ENCODE data around the gene EPB41L4A. TPM values are rescaled to one million over a fixed set of nuclear protein-coding genes. Genes with fewer than 3 reads are reported as not detected.

EPB41L4A gene
- total and polyA plus RNA-seq, 2 experiments from 2014 or later: 9.5 to 12.9 TPM

DNA sequence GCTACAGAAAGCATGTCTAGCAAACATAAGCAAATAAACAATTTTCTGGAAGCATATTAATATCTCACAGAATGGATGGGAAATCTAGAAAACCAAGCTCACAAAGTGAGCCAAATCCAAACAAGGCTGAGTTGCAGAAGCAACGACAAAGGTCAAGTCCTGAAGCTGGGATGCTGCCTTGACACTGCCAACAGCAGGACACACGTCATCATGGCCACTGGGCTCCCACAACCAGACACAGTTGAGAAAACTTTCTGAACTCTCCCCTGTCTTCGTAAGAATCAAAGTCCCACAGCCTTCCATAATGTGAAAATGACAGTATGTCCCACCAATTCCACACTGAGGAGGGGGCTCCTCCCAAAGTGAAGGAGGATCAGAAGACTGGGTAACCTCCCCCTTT lies 37.6 kb downstream of the EPB41L4A start:
- Histone ChIP-seq H3K9me2 (replicated peaks; ENCODE audit: insufficient read depth) (no peaks in the 10 kb centered on the region), H3K79me2 (peaks cover 4% of the 10 kb centered on the region), H3K27ac (no peak overlapping the region), H3K36me3 (replicated peaks; ENCODE audit: insufficient read depth, low read depth) (no peaks in the 10 kb centered on the region), H3K4me2 (no peak overlapping the region), H3K4me1 (ENCODE audit: insufficient read depth) (no peaks in the 10 kb centered on the region), H3K9me3 (ENCODE audit: low read depth) (no peaks in the 10 kb centered on the region), H2AFZ (no peak overlapping the region), H3K27me3 (no peaks in the 10 kb centered on the region), H4K20me1 (ENCODE audit: insufficient read depth, poor library complexity, severe bottlenecking) (no peaks in the 10 kb centered on the region), H3K4me3 (no peak overlapping the region)
- WGBS (ENCODE audit: low lambda C conversion rate, missing lambda C conversion rate): 76% methylated on average over 3 of the region's 3 CpGs
- TF ChIP-seq EZH2 (IDR thresholded peaks at IDR 0.05; ENCODE audit: borderline replicate concordance) (no peak), EZH2phosphoT487 (IDR thresholded peaks at IDR 0.05; ENCODE audit: low read depth, severe bottlenecking, unreplicated experiment) (no peak)
- TF ChIP-seq, protein P1, sequence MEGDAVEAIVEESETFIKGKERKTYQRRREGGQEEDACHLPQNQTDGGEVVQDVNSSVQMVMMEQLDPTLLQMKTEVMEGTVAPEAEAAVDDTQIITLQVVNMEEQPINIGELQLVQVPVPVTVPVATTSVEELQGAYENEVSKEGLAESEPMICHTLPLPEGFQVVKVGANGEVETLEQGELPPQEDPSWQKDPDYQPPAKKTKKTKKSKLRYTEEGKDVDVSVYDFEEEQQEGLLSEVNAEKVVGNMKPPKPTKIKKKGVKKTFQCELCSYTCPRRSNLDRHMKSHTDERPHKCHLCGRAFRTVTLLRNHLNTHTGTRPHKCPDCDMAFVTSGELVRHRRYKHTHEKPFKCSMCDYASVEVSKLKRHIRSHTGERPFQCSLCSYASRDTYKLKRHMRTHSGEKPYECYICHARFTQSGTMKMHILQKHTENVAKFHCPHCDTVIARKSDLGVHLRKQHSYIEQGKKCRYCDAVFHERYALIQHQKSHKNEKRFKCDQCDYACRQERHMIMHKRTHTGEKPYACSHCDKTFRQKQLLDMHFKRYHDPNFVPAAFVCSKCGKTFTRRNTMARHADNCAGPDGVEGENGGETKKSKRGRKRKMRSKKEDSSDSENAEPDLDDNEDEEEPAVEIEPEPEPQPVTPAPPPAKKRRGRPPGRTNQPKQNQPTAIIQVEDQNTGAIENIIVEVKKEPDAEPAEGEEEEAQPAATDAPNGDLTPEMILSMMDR (IDR thresholded peaks at IDR 0.05; ENCODE audit: poor library complexity): no peak
- DNase-seq (ENCODE audit: low spot score): no peak

DNA sequence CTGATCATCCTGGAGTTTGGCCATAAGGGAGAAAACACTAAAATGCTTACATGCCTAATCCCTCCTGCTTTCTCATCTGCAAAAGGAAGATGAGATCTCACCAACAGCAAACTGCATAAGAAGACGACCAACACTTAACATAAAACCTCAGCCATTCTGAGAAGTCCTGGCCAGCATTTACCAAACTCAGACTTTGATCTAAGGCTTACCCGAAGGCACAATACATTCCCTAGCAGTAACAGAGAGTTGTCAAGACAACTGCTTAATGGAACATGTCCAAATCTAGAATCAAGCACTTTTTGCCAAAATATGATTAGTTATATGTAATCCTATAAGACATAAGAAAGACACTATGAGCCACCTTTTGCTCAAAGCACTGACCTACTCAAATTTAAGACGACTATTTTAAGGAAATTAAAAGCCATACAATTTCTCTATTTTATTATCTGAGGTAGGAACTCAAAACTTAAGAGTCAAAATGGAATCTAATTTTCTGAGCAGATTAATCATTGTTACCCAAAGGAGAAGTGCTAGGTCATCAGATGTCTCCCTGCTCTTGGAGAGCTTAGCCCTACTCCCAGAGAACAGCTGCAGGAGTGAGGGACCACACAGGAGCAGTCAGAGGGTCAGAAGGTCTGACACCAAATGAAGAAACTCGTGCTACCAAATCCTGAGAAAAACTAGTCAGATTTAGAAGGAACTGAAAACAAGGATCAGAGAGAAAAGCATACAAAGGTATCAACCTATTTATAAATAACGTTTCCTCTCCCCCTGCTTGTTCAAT lies 39.3 kb downstream of the EPB41L4A start:
- no peak overlapping the region for H2AFZ ChIP-seq
- no peak overlapping the region for H3K4me2 ChIP-seq
- no peaks in the 10 kb centered on the region for H3K9me3 ChIP-seq (ENCODE audit: low read depth)
- no peak for DNase-seq (ENCODE audit: low spot score)
- TF ChIP-seq EZH2phosphoT487 (IDR thresholded peaks at IDR 0.05; ENCODE audit: low read depth, severe bottlenecking, unreplicated experiment): no peak
- no peak for TF ChIP-seq EZH2 (IDR thresholded peaks at IDR 0.05; ENCODE audit: borderline replicate concordance)
- TF ChIP-seq, protein P1 (IDR thresholded peaks at IDR 0.05; ENCODE audit: poor library complexity): no peak
- no peak overlapping the region for H3K27ac ChIP-seq
- peaks cover 12% of the 10 kb centered on the region for H3K79me2 ChIP-seq
- H3K36me3 ChIP-seq (replicated peaks; ENCODE audit: insufficient read depth, low read depth): no peaks in the 10 kb centered on the region
- no peaks in the 10 kb centered on the region for H4K20me1 ChIP-seq (ENCODE audit: insufficient read depth, poor library complexity, severe bottlenecking)
- H3K27me3 ChIP-seq: no peaks in the 10 kb centered on the region
- H3K4me3 ChIP-seq: no peak overlapping the region
- no peaks in the 10 kb centered on the region for H3K9me2 ChIP-seq (replicated peaks; ENCODE audit: insufficient read depth)
- no peaks in the 10 kb centered on the region for H3K4me1 ChIP-seq (ENCODE audit: insufficient read depth)
- 64% methylated on average over 5 of the region's 5 CpGs for WGBS (ENCODE audit: low lambda C conversion rate, missing lambda C conversion rate)

DNA sequence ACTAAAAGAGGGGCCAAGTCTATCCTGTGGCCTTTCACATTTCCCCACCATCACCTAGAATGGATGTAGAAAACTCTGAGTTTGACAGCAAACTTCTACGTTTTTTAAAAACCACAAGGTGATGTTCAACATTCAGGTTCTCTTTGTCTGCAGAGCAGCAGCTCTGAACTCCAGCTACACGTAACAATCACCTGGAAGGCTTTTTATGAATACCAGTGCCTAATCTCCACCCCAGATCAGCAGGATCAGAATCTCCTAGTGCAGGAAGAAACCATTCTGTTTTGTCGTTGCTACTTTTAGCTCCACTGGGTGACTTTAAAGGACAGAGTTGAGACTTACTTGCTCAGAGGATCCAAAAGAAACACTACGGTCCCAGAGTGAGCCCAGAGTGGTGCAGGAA lies 44.3 kb downstream of the EPB41L4A start:
- Histone ChIP-seq H3K27ac (no peak overlapping the region), H3K36me3 (replicated peaks; ENCODE audit: insufficient read depth, low read depth) (no peaks in the 10 kb centered on the region), H2AFZ (no peak overlapping the region), H4K20me1 (ENCODE audit: insufficient read depth, poor library complexity, severe bottlenecking) (no peaks in the 10 kb centered on the region), H3K79me2 (peaks cover 12% of the 10 kb centered on the region), H3K9me3 (ENCODE audit: low read depth) (no peaks in the 10 kb centered on the region), H3K4me3 (no peak overlapping the region), H3K27me3 (no peaks in the 10 kb centered on the region), H3K9me2 (replicated peaks; ENCODE audit: insufficient read depth) (no peaks in the 10 kb centered on the region), H3K4me2 (no peak overlapping the region), H3K4me1 (ENCODE audit: insufficient read depth) (no peaks in the 10 kb centered on the region)
- DNase-seq (ENCODE audit: low spot score): no peak
- 72% methylated on average over 4 of the region's 4 CpGs for WGBS (ENCODE audit: low lambda C conversion rate, missing lambda C conversion rate)
- TF ChIP-seq EZH2 (IDR thresholded peaks at IDR 0.05; ENCODE audit: borderline replicate concordance) (no peak), EZH2phosphoT487 (IDR thresholded peaks at IDR 0.05; ENCODE audit: low read depth, severe bottlenecking, unreplicated experiment) (no peak)
- TF ChIP-seq, protein P1 (IDR thresholded peaks at IDR 0.05; ENCODE audit: poor library complexity): no peak
